Spleen (tissue), 11 donors: ENCODE results near the gene SLC4A9. TPM values are rescaled to one million over a fixed set of nuclear protein-coding genes. Genes with fewer than 3 reads are reported as not detected.

ENCODE experiments used
- DNase-seq: peaks from one replicate; pipeline ENCODE4 v3.0.0-alpha.2; 2020
- H3K27ac ChIP-seq, 8 donors: fragments of 200-600 bp; sonication (generic) in 7 of 8; 1 replicate in 4 of 8; 2 replicates in 4 of 8; pipeline versions ENCODE4 v1.5.0 to v1.8.0; 2016 to 2021; ENCODE audit warnings: inconsistent platforms in 4 of 8, mild to moderate bottlenecking in 4 of 8, moderate library complexity in 1 of 8
- H3K27me3 ChIP-seq, 7 donors: fragments of 200-600 bp; sonication (generic) in 6 of 7; replicated peaks in 1 of 7; 1 replicate in 4 of 7; 2 replicates in 3 of 7; pipeline versions ENCODE4 v1.5.0 to v1.8.0; 2016 to 2021; ENCODE audit warnings: inconsistent platforms in 3 of 7, mild to moderate bottlenecking in 1 of 7
- H3K36me3 ChIP-seq, 6 donors: fragments of 200-600 bp; sonication (generic) in 5 of 6; 1 replicate in 4 of 6; 2 replicates in 2 of 6; pipeline versions ENCODE4 v1.5.0 to v1.8.0; 2016 to 2021; ENCODE audit warnings: inconsistent platforms in 2 of 6
- H3K4me1 ChIP-seq, 6 donors: fragments of 200-600 bp; sonication (generic) in 5 of 6; 1 replicate in 3 of 6; 2 replicates in 3 of 6; pipeline versions ENCODE4 v1.5.0 to v1.8.0; 2016 to 2021; ENCODE audit warnings: inconsistent platforms in 3 of 6
- H3K4me3 ChIP-seq, 8 donors: fragments of 200-600 bp; sonication (generic) in 7 of 8; 1 replicate in 4 of 8; 2 replicates in 4 of 8; pipeline versions ENCODE4 v1.5.0 to v1.8.0; 2016 to 2021; ENCODE audit warnings: inconsistent platforms in 4 of 8, mild to moderate bottlenecking in 4 of 8, moderate library complexity in 2 of 8
- H3K9me3 ChIP-seq, 8 donors: fragments of 200-600 bp; sonication (generic) in 7 of 8; 1 replicate in 4 of 8; 2 replicates in 4 of 8; pipeline versions ENCODE4 v1.5.0 to v1.8.0; 2016 to 2021; ENCODE audit warnings: inconsistent platforms in 4 of 8
- POLR2A ChIP-seq, 3 donors: fragments of 450-650 bp; IDR thresholded peaks; one replicate each; pipeline ENCODE4 v1.5.1; 2017; ENCODE audit warnings: antibody characterized with exemption in 3 of 3, mild to moderate bottlenecking in 1 of 3
- POLR2AphosphoS5 ChIP-seq, 3 donors: sonication (generic); formaldehyde crosslinking; IDR thresholded peaks; one replicate each; pipeline ENCODE4 v1.5.1; 2017; ENCODE audit warnings: antibody characterized with exemption in 3 of 3
- WGBS, 5 donors: extraction: QIAGEN DNeasy Blood & Tissue Kit in 3 of 5; methylation state at CpG; one replicate each; pipeline versions ENCODE4 v1.1.5 to v1.1.7; 2013 to 2018; 5-methylcytosine and 5-hydroxymethylcytosine counted together
- intact Hi-C: fragments of 100-400 bp; cut with DNase I; formaldehyde crosslinking; loops from one replicate; pipeline ENCODE4 v1.15.0; 2023; ENCODE audit warnings: low total_unique reads
- polyA plus RNA-seq, 3 donors: library from polyadenylated mRNA; stranded (reverse); fragments of 200-250 nt; gene quantifications; one replicate each; pipeline ENCODE4 v1.2.1, GENCODE V29; 2013
- total RNA-seq, 7 donors: library from RNA; depleted of rRNA in 3 of 7; stranded (reverse); fragments of >200 nt in 3 of 7; fragmentation: NEBNext Ultra II Directional in 4 of 7; extraction: Animal tissue kit (Norgen Biotek cat#: 25700) in 4 of 7; gene quantifications; one replicate each; pipeline versions ENCODE4 v1.1.0 to v1.2.1, GENCODE V29; 2016 to 2021
- TF ChIP-seq, protein P1 (sequence below), 11 experiments: fragments of 200-600 bp in 7 of 11; fragments of 450-650 bp in 4 of 11; sonication (generic) in 4 of 11; IDR thresholded peaks in 8 of 11; conservative IDR thresholded peaks in 3 of 11; 1 replicate in 7 of 11; 2 replicates in 4 of 11; pipeline versions ENCODE4 v1.4.0 to v1.8.0; 2016 to 2021; ENCODE audit warnings: antibody characterized with exemption in 11 of 11, inconsistent platforms in 4 of 11, mild to moderate bottlenecking in 1 of 11
- donor health status: healthy with polysubstance abuse.
- donor health status: DM: no; HTN: no; CAD: no; lungs with moderate emphysema.
- donor health status: DM: no; HTN: no; CAD: no.
- donor health status: Bipolar disorder and iron deficiency.
- donor health status: healthy.
- donor health status: DM: no; HTN: no; CAD: no.
- donor health status: DM: yes; HTN: yes; CAD: no.

SLC4A9 gene
- total and polyA plus RNA-seq, 10 donors, result 0.03 to 0.54 (median 0.10) TPM; not detected in 3

DNA sequence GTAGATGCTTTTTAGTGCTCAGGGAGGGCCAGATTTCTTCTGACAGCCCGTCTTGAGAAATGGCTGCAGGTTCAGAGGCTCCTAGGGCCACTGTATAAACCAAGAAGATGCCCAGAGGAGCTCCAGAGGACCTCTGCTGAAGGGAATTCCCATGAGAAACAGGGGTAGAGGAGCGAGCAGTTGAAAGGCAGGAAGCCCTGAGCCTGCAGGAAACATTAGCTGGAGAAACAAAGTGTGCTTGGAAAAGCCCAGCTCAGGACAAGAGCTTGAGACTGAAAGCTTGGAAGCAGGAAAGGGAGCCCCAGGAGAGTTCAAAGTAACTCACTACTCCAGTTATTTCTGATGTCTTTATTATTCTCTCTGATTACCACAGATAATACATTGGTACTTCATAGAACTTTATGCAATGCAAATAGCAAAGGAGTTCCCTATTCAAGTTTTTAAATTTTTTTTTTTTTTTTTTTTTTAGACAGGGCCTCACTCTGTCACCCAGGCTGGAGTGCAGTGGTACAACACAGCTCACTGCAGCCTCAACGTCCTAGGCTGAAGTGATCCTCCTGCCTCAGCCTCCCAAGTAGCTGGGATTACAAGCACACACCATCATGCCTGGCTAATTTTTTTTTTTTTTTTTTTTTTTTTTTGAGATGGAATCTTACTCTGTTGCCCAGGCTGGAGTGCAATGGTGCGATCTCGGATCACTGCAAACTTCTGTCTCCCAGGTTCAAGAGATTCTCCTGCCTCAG is 30.1 kb upstream of the SLC4A9 start:
- H3K36me3 ChIP-seq, result peaks cover 0 to 29% (median 3%) of the 10 kb centered on the region in 6 donors
- H3K4me3 ChIP-seq, result no peak overlapping the region
- TF ChIP-seq, protein P1, sequence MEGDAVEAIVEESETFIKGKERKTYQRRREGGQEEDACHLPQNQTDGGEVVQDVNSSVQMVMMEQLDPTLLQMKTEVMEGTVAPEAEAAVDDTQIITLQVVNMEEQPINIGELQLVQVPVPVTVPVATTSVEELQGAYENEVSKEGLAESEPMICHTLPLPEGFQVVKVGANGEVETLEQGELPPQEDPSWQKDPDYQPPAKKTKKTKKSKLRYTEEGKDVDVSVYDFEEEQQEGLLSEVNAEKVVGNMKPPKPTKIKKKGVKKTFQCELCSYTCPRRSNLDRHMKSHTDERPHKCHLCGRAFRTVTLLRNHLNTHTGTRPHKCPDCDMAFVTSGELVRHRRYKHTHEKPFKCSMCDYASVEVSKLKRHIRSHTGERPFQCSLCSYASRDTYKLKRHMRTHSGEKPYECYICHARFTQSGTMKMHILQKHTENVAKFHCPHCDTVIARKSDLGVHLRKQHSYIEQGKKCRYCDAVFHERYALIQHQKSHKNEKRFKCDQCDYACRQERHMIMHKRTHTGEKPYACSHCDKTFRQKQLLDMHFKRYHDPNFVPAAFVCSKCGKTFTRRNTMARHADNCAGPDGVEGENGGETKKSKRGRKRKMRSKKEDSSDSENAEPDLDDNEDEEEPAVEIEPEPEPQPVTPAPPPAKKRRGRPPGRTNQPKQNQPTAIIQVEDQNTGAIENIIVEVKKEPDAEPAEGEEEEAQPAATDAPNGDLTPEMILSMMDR (IDR thresholded peaks at IDR 0.05 in 8 of 11, conservative IDR thresholded peaks at IDR 0.05 in 3 of 11), result no peak
- TF ChIP-seq POLR2A (IDR thresholded peaks at IDR 0.05) (no peak), POLR2AphosphoS5 (IDR thresholded peaks at IDR 0.05) (no peak)
- no peak for DNase-seq
- intact Hi-C loops, result no loop called here
- peaks cover 0 to 30% (median 11%) of the 10 kb centered on the region in 6 donors for H3K4me1 ChIP-seq
- 74 to 85% (median 77%) methylated on average over 5 of the region's 5 CpGs for WGBS, 5 donors
- H3K27ac ChIP-seq, result peak overlapping the region in 1 of 8 donors; percentile 27
- H3K27me3 ChIP-seq, result no peaks in the 10 kb centered on the region
- H3K9me3 ChIP-seq, result no peaks in the 10 kb centered on the region

DNA sequence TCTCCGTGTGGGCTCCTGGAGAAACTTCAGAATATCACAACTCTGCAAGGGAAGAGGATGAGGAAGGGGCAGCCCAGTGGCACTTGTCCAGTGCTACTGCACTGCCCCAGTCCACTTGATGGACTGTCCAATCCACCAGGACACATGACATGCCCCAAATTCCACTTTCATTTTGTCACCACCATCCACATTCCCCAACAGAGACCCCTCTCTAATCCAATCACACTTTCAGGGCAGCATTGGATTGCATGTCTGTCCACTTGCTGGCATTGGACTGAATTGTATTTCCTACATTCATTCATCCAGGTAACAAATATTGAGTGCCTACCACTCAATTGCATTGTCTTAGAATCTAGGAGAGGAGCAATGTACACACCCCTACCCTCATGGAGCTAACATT is 28.4 kb upstream of the SLC4A9 start:
- intact Hi-C loops, result no loop called here
- Histone ChIP-seq H3K27me3 (no peaks in the 10 kb centered on the region), H3K4me3 (no peak overlapping the region), H3K9me3 (no peaks in the 10 kb centered on the region), H3K4me1 (peaks cover 0 to 38% (median 13%) of the 10 kb centered on the region in 6 donors), H3K36me3 (peaks cover 0 to 34% (median 3%) of the 10 kb centered on the region in 6 donors), H3K27ac (no peak overlapping the region)
- DNase-seq, result no peak
- 85 to 100% (median 95%) methylated on average over 1 of the region's 1 CpG for WGBS, 5 donors
- TF ChIP-seq POLR2A (IDR thresholded peaks at IDR 0.05) (no peak), POLR2AphosphoS5 (IDR thresholded peaks at IDR 0.05) (no peak)
- TF ChIP-seq, protein P1 (IDR thresholded peaks at IDR 0.05 in 8 of 11, conservative IDR thresholded peaks at IDR 0.05 in 3 of 11), result no peak

DNA sequence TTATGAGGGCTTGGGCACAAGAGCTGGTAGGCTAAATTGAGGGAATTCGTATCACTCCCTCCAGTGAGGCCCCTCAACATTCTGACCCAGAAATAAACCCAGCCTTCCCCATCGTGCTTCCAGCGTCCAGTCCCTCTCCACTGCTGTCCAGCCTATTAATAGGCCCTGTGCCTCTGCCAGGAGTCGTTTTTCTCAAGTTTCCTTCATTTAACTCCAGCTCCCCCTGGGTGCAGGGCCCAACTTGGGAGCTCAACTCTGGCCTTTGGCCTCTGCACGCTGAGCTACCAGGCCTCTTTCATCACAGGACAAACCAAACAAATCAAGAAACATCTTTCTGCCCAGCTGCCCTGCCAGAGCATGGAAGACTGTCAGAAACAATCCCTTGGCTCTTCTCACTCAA is 23.6 kb upstream of the SLC4A9 start:
- Histone ChIP-seq H3K27me3 (no peaks in the 10 kb centered on the region), H3K27ac (peak overlapping the region in 6 of 8 donors; percentile 26 to 64 (median 57)), H3K4me3 (no peak overlapping the region), H3K9me3 (no peaks in the 10 kb centered on the region), H3K4me1 (peaks cover under 1 to 37% (median 17%) of the 10 kb centered on the region in 6 donors), H3K36me3 (peaks cover 0 to 34% (median 3%) of the 10 kb centered on the region in 6 donors)
- intact Hi-C loops, result no loop called here
- WGBS, 5 donors, result 65 to 82% (median 75%) methylated on average over 5 of the region's 5 CpGs
- TF ChIP-seq, protein P1 (IDR thresholded peaks at IDR 0.05 in 8 of 11, conservative IDR thresholded peaks at IDR 0.05 in 3 of 11), result no peak
- TF ChIP-seq POLR2AphosphoS5 (IDR thresholded peaks at IDR 0.05), result peak in 2 of 3 donors; percentile 52 to 63
- no peak for TF ChIP-seq POLR2A (IDR thresholded peaks at IDR 0.05)
- peak; percentile 50 for DNase-seq

DNA sequence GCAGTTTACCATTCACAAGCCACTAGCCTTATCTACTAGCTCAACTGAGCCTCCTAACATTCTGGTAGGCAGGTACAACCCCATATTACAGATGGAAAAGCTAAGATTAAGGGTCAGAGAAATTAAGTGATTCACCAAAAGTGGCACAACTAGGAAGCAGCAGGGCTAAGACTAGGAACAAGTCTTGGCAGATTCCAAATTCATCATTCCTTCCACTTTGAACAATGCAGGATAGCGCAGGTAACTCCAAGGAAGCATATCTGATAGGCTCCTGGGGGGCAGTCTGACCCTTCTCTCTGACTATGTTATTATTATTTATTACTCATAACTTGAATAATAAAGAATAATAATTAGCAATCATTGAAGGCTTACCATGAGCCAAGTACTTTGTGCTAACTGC is 22.1 kb upstream of the SLC4A9 start:
- Histone ChIP-seq H3K9me3 (no peaks in the 10 kb centered on the region), H3K36me3 (peaks cover 0 to 29% (median 3%) of the 10 kb centered on the region in 6 donors), H3K4me3 (no peak overlapping the region), H3K27me3 (no peaks in the 10 kb centered on the region), H3K27ac (peak overlapping the region in 3 of 8 donors; percentile 21 to 45 (median 33)), H3K4me1 (peaks cover 14 to 52% (median 32%) of the 10 kb centered on the region in 6 donors)
- WGBS, 5 donors, result 96 to 100% (median 100%) methylated on average over 1 of the region's 1 CpG
- DNase-seq, result no peak
- intact Hi-C loops, result no loop called here
- TF ChIP-seq POLR2A (IDR thresholded peaks at IDR 0.05), result no peak
- no peak for TF ChIP-seq POLR2AphosphoS5 (IDR thresholded peaks at IDR 0.05)
- TF ChIP-seq, protein P1 (IDR thresholded peaks at IDR 0.05 in 8 of 11, conservative IDR thresholded peaks at IDR 0.05 in 3 of 11), result no peak
